Astrocyte (in vitro differentiated cells and primary cell): ENCODE results near the gene IRF2. TPM values are rescaled to one million over a fixed set of nuclear protein-coding genes. Genes with fewer than 3 reads are reported as not detected.
"Not testable (repeated sequence)": the region's sequence is repeated elsewhere in the genome, so short reads cannot be mapped to it uniquely, and the experiment has no call there.

ENCODE experiments used
- DNase-seq: peaks from one replicate; pipeline ENCODE4 v3.0.0-alpha.2; 2010; ENCODE audit warnings: low read depth
- FAIRE-seq: peaks from 2 replicates; lab custom pipeline; 2011; peaks lifted over from hg19 to GRCh38; lab: Jason Lieb, UNC
- H2AFZ ChIP-seq: 2 replicates; pipeline ENCODE4 v1.6.0; 2012; ENCODE audit warnings: low read depth, low read length, inconsistent platforms
- H3K27ac ChIP-seq: 2 replicates; pipeline ENCODE4 v1.5.1; 2011; ENCODE audit warnings: low read depth, low read length, inconsistent platforms
- H3K27me3 ChIP-seq: 2 replicates; pipeline ENCODE4 v1.6.0; 2011; ENCODE audit warnings: low read length, inconsistent platforms; ENCODE audit not compliant: insufficient read depth
- H3K36me3 ChIP-seq: 2 replicates; pipeline ENCODE4 v1.5.1; 2011; ENCODE audit warnings: low read length, inconsistent platforms; ENCODE audit not compliant: insufficient read depth
- H3K4me1 ChIP-seq: 2 replicates; pipeline ENCODE4 v1.5.1; 2011; ENCODE audit warnings: low read length, inconsistent platforms; ENCODE audit not compliant: insufficient read depth
- H3K4me2 ChIP-seq: 2 replicates; pipeline ENCODE4 v1.6.0; 2012; ENCODE audit warnings: low read length, inconsistent platforms
- H3K4me3 ChIP-seq: 2 replicates; pipeline ENCODE4 v1.5.1; 2011; ENCODE audit warnings: low read depth, mild to moderate bottlenecking, low read length, inconsistent platforms; ENCODE audit not compliant: insufficient read depth
- H3K79me2 ChIP-seq: 2 replicates; pipeline ENCODE4 v1.6.0; 2012; ENCODE audit warnings: mild to moderate bottlenecking, low read length, inconsistent platforms; ENCODE audit not compliant: insufficient read depth
- H3K9ac ChIP-seq: 2 replicates; pipeline ENCODE4 v1.6.0; 2012; ENCODE audit warnings: mild to moderate bottlenecking, low read length, inconsistent platforms
- H3K9me3 ChIP-seq: 2 replicates; pipeline ENCODE4 v1.5.1; 2012; ENCODE audit warnings: low read depth, mild to moderate bottlenecking, low read length, inconsistent platforms; ENCODE audit not compliant: insufficient read depth
- H4K20me1 ChIP-seq: 2 replicates; pipeline ENCODE4 v1.6.0; 2012; ENCODE audit warnings: low read length, inconsistent platforms; ENCODE audit not compliant: insufficient read depth
- H3K27ac Mint-ChIP-seq: one replicate; pipeline ENCODE4 v1.8.0; 2021; ENCODE audit warnings: mild to moderate bottlenecking, mixed read lengths; ENCODE audit not compliant: unreplicated experiment
- H3K27me3 Mint-ChIP-seq: one replicate; pipeline ENCODE4 v1.8.0; 2021; ENCODE audit warnings: low read depth, mixed read lengths; ENCODE audit not compliant: unreplicated experiment
- H3K36me3 Mint-ChIP-seq: one replicate; pipeline ENCODE4 v1.8.0; 2021; ENCODE audit warnings: low read depth, mixed read lengths; ENCODE audit not compliant: unreplicated experiment
- H3K4me1 Mint-ChIP-seq: one replicate; pipeline ENCODE4 v1.8.0; 2021; ENCODE audit warnings: low read depth, mixed read lengths; ENCODE audit not compliant: unreplicated experiment
- H3K4me3 Mint-ChIP-seq: one replicate; pipeline ENCODE4 v1.8.0; 2021; ENCODE audit warnings: mild to moderate bottlenecking, moderate library complexity, mixed read lengths; ENCODE audit not compliant: unreplicated experiment
- H3K9me3 Mint-ChIP-seq: one replicate; pipeline ENCODE4 v1.8.0; 2021; ENCODE audit warnings: mild to moderate bottlenecking, mixed read lengths; ENCODE audit not compliant: unreplicated experiment
- CTCF ChIP-seq: IDR thresholded peaks from 2 replicates; pipeline ENCODE4 v1.5.1; 2011; ENCODE audit warnings: low read depth, mild to moderate bottlenecking, inconsistent platforms, low read length, moderate library complexity; ENCODE audit not compliant: insufficient read depth
- EZH2 ChIP-seq: IDR thresholded peaks from 2 replicates; pipeline ENCODE4 v1.6.1; 2012; ENCODE audit warnings: mild to moderate bottlenecking, low read length, inconsistent platforms; ENCODE audit not compliant: insufficient read depth
- total RNA-seq: library from RNA; stranded (reverse); gene quantifications from 2 replicates; pipeline ENCODE4 v1.2.1, GENCODE V29; 2021

IRF2 gene
- total RNA-seq, 1 donor from 2014 or later: 12.6 TPM

- Histone ChIP-seq H3K4me3 (no peak overlapping the region), H3K4me1 (peaks cover 44% of the 10 kb centered on the region), H2AFZ (no peak overlapping the region), H4K20me1 (no peaks in the 10 kb centered on the region), H3K9me3 (no peaks in the 10 kb centered on the region), H3K79me2 (no peaks in the 10 kb centered on the region), H3K9ac (peak overlapping the region; percentile 77), H3K4me2 (peak overlapping the region; percentile 86), H3K36me3 (peaks cover 2% of the 10 kb centered on the region), H3K27me3 (no peaks in the 10 kb centered on the region), H3K27ac (peak overlapping the region; percentile 86)
- no peak for TF ChIP-seq CTCF
- no peak for TF ChIP-seq EZH2
- H3K27me3 Mint-ChIP-seq: no peaks in the 10 kb centered on the region
- peaks cover 14% of the 10 kb centered on the region for H3K36me3 Mint-ChIP-seq
- FAIRE-seq (no peak), DNase-seq (no peak)
- H3K4me3 Mint-ChIP-seq: no peak overlapping the region
- H3K4me1 Mint-ChIP-seq: peaks cover 40% of the 10 kb centered on the region
- H3K9me3 Mint-ChIP-seq: no peaks in the 10 kb centered on the region
- peak overlapping the region; percentile 34 for H3K27ac Mint-ChIP-seq
Observed at GRCh38 chr4:184382189-184382846, 92.0 kb downstream of the IRF2 start.

- Histone ChIP-seq H4K20me1 (no peaks in the 10 kb centered on the region), H3K4me1 (peaks cover 35% of the 10 kb centered on the region), H3K79me2 (no peaks in the 10 kb centered on the region), H3K9ac (no peak overlapping the region), H2AFZ (no peak overlapping the region), H3K9me3 (no peaks in the 10 kb centered on the region), H3K36me3 (no peaks in the 10 kb centered on the region), H3K4me3 (no peak overlapping the region), H3K27me3 (no peaks in the 10 kb centered on the region), H3K27ac (no peak overlapping the region), H3K4me2 (no peak overlapping the region)
- H3K36me3 Mint-ChIP-seq: peaks cover 13% of the 10 kb centered on the region
- TF ChIP-seq EZH2: no peak
- TF ChIP-seq CTCF: no peak
- peak overlapping the region; percentile 28 for H3K4me3 Mint-ChIP-seq
- peaks cover 2% of the 10 kb centered on the region for H3K9me3 Mint-ChIP-seq
- peaks cover 36% of the 10 kb centered on the region for H3K4me1 Mint-ChIP-seq
- H3K27me3 Mint-ChIP-seq: no peaks in the 10 kb centered on the region
- DNase-seq: no peak
- H3K27ac Mint-ChIP-seq: no peak overlapping the region
- no peak for FAIRE-seq
Observed at GRCh38 chr4:184380707-184381106, 93.6 kb downstream of the IRF2 start.

GRCh38 chr4:184380214-184380613, 94.1 kb downstream of the IRF2 start:
- DNase-seq, H3K79me2 ChIP-seq, H2AFZ ChIP-seq, H3K27ac ChIP-seq, H3K9ac ChIP-seq, H3K4me2 ChIP-seq, H3K36me3 ChIP-seq, H3K27me3 ChIP-seq, H3K9me3 Mint-ChIP-seq, H3K4me3 ChIP-seq, H3K9me3 ChIP-seq, H3K4me3 Mint-ChIP-seq, H4K20me1 ChIP-seq, FAIRE-seq, H3K27me3 Mint-ChIP-seq, H3K27ac Mint-ChIP-seq: not testable (repeated sequence)
- H3K36me3 Mint-ChIP-seq: peaks cover 13% of the 10 kb centered on the region
- peaks cover 30% of the 10 kb centered on the region for H3K4me1 ChIP-seq
- H3K4me1 Mint-ChIP-seq: peaks cover 33% of the 10 kb centered on the region
